Measurements from ENCODE around the gene ID1.
"Not testable (repeated sequence)": the region's sequence is repeated elsewhere in the genome, so short reads cannot be mapped to it uniquely, and the experiment has no call there.

The ID1 gene

DNA sequence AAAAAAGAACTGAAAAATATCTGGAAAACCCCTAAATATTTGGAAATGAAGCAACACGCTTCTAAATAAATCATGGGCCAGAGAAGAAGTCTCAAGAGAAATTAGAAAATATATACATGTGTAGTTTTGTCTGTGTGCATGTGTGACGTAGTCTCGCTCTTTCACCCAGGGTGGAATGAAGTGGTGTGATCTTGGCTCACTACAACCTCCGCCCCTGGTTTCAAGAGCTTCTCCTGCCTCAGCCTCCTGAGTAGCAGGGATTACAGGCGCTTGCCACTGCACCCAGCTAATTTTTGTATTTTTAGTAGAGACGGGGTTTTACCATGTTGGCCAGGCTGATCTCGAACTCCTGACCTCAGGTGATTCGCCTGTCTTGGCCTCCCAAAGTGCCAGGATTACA, 21.4 kb downstream of the ID1 start:
- not testable (repeated sequence) for DNase-seq (ENCODE audit: low read depth, low spot score); H3K4me3 ChIP-seq (ENCODE audit: low read length)

DNA sequence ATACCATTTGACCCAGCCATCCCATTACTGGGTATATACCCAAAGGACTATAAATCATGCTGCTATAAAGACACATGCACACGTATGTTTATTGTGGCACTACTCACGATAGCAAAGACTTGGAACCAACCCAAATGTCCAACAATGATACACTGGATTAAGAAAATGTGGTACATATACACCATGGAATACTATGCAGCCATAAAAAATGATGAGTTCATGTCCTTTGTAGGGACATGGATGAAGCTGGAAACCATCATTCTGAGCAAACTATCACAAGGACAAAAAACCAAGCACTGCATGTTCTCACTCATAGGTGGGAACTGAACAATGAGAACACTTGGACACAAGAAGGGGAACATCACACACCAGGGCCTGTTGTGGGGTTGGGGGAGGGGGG, 23.0 kb downstream of the ID1 start:
- not testable (repeated sequence) for H3K4me3 ChIP-seq (ENCODE audit: low read length); DNase-seq (ENCODE audit: low read depth, low spot score)

DNA sequence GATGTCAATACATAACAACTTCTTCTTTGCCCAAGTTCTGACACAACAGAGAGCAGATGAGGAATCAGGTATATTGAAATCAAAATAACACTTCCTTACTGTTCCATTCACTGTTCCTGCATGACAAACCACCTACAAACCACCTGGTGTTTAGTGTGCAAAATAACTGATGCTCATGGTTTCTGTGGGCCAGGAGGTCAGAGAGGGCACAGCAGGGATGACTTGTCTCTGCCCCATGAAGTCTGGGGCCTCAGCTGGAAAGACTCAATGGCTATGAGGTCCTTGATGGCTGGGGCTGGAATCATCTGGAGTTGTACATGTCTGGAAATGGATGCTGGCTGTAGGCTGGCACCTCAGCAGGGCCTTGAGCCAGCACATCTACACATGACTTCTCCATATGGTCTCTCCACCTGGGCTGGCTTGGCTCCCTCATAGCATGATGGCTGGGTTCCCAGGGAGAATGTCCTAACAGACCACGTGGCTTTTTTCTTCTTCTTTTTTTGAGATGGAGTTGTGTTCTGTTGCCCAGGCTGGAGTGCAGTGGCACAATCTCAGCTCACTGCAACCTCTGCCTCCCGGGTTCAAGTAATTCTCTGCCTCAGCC, 25.2 kb downstream of the ID1 start:
- H3K4me3 ChIP-seq (ENCODE audit: low read length): no peak overlapping the region
- DNase-seq (ENCODE audit: low read depth, low spot score): no peak

- H3K4me3 ChIP-seq (ENCODE audit: low read length): no peak overlapping the region
- no peak for DNase-seq (ENCODE audit: low read depth, low spot score)
These were observed 27.7 kb downstream of the ID1 start for GRCh38 chr20:31632548-31633338.

- no peak overlapping the region for H3K4me3 ChIP-seq (ENCODE audit: low read length)
- DNase-seq (ENCODE audit: low read depth, low spot score): no peak
These were observed 28.3 kb downstream of the ID1 start for GRCh38 chr20:31633339-31633914.

DNA sequence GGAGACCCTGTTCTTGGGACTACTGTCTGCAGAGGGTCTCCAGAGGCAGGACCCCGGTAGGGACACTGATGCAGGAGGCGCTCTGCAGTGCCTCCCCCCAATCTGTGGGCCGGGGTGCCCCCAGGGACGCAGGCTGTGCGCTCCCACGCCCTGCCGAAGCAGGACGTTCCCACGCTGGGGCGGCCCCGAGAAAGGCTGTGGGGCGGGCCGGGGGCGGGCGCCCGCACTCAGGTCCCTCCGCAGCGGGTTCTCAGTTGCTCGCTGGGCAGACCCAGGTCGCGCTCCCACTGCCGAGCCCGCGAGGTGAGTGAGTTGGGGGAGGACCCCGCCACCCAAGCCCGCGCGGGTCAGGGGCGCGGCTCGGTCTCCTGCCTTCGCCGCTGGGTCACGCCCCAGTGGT, 32.6 kb downstream of the ID1 start, which contains the start of gene COX4I2:
Gene COX4I2, plus strand, starts transcription at position 253 of the 400 bp plus-strand sequence. CDS start 1,106 bp downstream, outside the sequence.
- DNase-seq (ENCODE audit: low read depth, low spot score): no peak
- H3K4me3 ChIP-seq (ENCODE audit: low read length): no peak within 1 kb of the TSS

- H3K4me3 ChIP-seq (ENCODE audit: low read length): no peak overlapping the region
- no peak for DNase-seq (ENCODE audit: low read depth, low spot score)
These were observed 33.2 kb downstream of the ID1 start for GRCh38 chr20:31638317-31638716.

DNA sequence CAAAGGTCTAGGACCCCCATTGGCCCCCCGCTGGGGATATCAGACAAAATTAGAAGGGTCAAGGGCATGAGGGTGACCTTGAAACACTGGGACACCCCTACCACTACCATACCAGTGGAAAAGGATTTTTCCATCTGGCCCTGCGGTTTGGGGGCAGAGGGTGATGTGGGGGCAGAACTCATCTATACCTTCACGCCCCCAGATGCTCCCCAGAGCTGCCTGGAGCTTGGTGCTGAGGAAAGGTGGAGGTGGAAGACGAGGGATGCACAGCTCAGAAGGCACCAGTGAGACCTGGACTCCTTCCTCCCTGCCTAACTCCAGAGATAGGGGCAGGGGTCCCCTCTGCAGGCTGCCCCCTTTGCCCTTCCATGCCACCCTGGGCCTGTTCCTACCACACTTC, 33.7 kb downstream of the ID1 start:
- no peak overlapping the region for H3K4me3 ChIP-seq (ENCODE audit: low read length)
- DNase-seq (ENCODE audit: low read depth, low spot score): no peak

- no peak overlapping the region for H3K4me3 ChIP-seq (ENCODE audit: low read length)
These were observed 35.2 kb downstream of the ID1 start for GRCh38 chr20:31640259-31640658.

GRCh38 chr20:31641391-31641790, 36.3 kb downstream of the ID1 start:
- H3K4me3 ChIP-seq (ENCODE audit: low read length): no peak overlapping the region
- DNase-seq (ENCODE audit: low read depth, low spot score): peak; percentile 30

More at GRCh38 chr20:31640259-31640658, 35.2 kb downstream of the ID1 start:
- no peak for DNase-seq (ENCODE audit: low read depth, low spot score)

- peak; percentile 64 for DNase-seq (ENCODE audit: low read depth, low spot score)
- H3K4me3 ChIP-seq (ENCODE audit: low read length): no peak overlapping the region
These were observed 37.7 kb downstream of the ID1 start for GRCh38 chr20:31642837-31643236.

DNA sequence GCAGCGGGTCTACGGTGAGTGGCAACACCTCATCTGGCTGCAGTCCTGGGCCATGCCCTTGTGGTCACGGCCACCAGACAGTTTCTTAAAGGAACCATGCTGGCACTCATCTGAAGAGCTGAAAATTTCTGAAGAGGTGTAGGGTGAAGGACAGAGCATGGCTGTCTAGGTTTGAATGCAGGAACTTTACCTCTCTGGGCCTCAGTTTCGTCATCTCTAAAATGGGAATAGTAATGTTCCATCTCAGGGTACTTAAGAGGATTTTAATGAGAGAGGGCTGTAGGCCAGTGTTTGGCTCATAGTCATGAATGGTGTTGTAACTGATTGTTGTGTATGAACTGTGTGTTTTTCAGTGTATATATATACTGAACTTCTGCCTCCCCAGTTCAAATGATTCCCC, 38.4 kb downstream of the ID1 start:
- DNase-seq (ENCODE audit: low read depth, low spot score): no peak

GRCh38 chr20:31644701-31645100, 39.6 kb downstream of the ID1 start:
- no peak for DNase-seq (ENCODE audit: low read depth, low spot score)
- no peak overlapping the region for H3K4me3 ChIP-seq (ENCODE audit: low read length)

More for the DNA sequence above, 38.4 kb downstream of the ID1 start:
- no peak overlapping the region for H3K4me3 ChIP-seq (ENCODE audit: low read length)

DNA sequence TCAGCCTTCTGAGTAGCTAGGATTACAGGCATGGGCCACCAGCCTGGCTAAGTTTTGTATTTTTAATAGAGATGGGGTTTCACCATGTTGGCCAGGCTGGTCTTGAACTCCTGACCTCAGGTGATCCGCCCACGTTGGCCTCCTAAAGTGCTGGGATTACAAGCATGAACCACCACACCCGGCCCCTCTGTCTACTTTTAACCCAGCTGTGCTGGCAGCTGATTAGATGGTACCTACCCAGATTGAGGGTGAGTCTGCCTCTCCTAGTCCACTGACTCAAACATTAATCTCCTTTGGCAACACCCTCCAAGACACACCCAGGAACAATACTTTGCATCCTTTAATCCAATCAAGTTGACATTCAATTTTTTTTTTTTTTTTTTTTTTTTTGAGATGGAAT, 43.0 kb downstream of the ID1 start:
- not testable (repeated sequence) for DNase-seq (ENCODE audit: low read depth, low spot score); H3K4me3 ChIP-seq (ENCODE audit: low read length)

GRCh38 chr20:31652917-31653396, 47.9 kb downstream of the ID1 start:
- DNase-seq (ENCODE audit: low read depth, low spot score): no peak
- H3K4me3 ChIP-seq (ENCODE audit: low read length): no peak overlapping the region

- DNase-seq (ENCODE audit: low read depth, low spot score): no peak
- H3K4me3 ChIP-seq (ENCODE audit: low read length): no peak overlapping the region
These were observed 48.5 kb downstream of the ID1 start for GRCh38 chr20:31653561-31653960.

DNA sequence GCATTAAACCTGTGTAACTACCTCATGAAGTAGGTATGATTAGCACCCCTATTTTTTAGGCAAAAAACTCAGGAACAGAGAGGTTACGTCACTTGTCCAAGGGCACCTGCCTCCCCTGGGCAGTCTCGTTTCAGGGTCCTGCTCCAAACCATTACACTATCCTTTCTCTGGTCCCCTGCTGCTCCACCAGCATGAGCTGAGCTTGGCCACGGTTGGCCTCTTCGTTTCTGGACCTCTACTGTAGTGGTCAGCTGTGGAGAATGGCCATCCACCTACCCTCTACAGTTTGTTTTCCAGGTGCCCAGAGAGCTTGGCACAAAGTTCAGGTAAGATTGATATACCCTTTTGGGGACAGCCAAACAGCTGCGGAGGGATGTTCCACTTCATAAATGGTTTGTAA, 49.4 kb downstream of the ID1 start:
- no peak for DNase-seq (ENCODE audit: low read depth, low spot score)
- H3K4me3 ChIP-seq (ENCODE audit: low read length): no peak overlapping the region
